ENCODE measurements around the gene KAZALD1.

- TF ChIP-seq EP300 (IDR thresholded peaks at IDR 0.05) (no peak), CTCF (IDR thresholded peaks at IDR 0.05) (no peak), POLR2A (IDR thresholded peaks at IDR 0.05; ENCODE audit: low read depth) (no peak), POLR2AphosphoS5 (IDR thresholded peaks at IDR 0.05) (no peak)
Measured at GRCh38 chr10:101106351-101106750, 44.6 kb downstream of the KAZALD1 start.
